ENCODE data around the gene SLC28A3. TPM values are rescaled to one million over a fixed set of nuclear protein-coding genes. Genes with fewer than 3 reads are reported as not detected.
A peak's percentile ranks its signal among the peaks of the same experiment; 100 is the strongest.

The SLC28A3 gene
- total RNA-seq, 1 experiment from 2014 or later: not detected

GRCh38 chr9:84271531-84271900, 69.0 kb downstream of the SLC28A3 start:
- H3K4me1 ChIP-seq (ENCODE audit: insufficient read depth, low read length, poor library complexity, severe bottlenecking): no peaks in the 10 kb centered on the region
- TF ChIP-seq CTCF (conservative IDR thresholded peaks at IDR 0.05; ENCODE audit: low read depth, low read length) (no peak), EZH2 (IDR thresholded peaks at IDR 0.05; ENCODE audit: borderline replicate concordance, low read depth, low read length, poor library complexity, severe bottlenecking) (no peak)
- peak; percentile 33 for DNase-seq (ENCODE audit: low spot score)
- intact Hi-C loops (cut with micrococcal nuclease; ENCODE audit: unreplicated experiment): no loop called here
- no peak overlapping the region for H3K27ac ChIP-seq (ENCODE audit: low read depth, low read length, poor library complexity, severe bottlenecking)
- ChIA-PET POLR2A (ENCODE audit: low non-redundant PET) (no interaction called here), CTCF (interaction anchor here (0.7 kb wide), 1 partner anchor 350 kb away, joined by 3 read pairs; the partner anchor contains the start of gene KIF27)
- H3K36me3 ChIP-seq (ENCODE audit: insufficient read depth, low read length, poor library complexity, severe bottlenecking): no peaks in the 10 kb centered on the region
- H3K4me3 ChIP-seq (ENCODE audit: low read depth, low read length, poor library complexity, severe bottlenecking): no peak overlapping the region
- peaks cover 16% of the 10 kb centered on the region for H3K27me3 ChIP-seq (replicated peaks; ENCODE audit: insufficient read depth, low read depth, low read length, poor library complexity)
- no TSS peak for BruUV-seq (replicated peaks)
- no peaks in the 10 kb centered on the region for H3K9me3 ChIP-seq (ENCODE audit: low read depth, low read length, poor library complexity, severe bottlenecking)

GRCh38 chr9:84270847-84271530, 69.6 kb downstream of the SLC28A3 start:
- CTCF ChIA-PET: interaction anchor here (0.7 kb wide), 1 partner anchor 350 kb away, joined by 3 read pairs; the partner anchor contains the start of gene KIF27
- DNase-seq (ENCODE audit: low spot score): no peak
- TF ChIP-seq CTCF (conservative IDR thresholded peaks at IDR 0.05; ENCODE audit: low read depth, low read length): no peak
- no peak for TF ChIP-seq EZH2 (IDR thresholded peaks at IDR 0.05; ENCODE audit: borderline replicate concordance, low read depth, low read length, poor library complexity, severe bottlenecking)
- Histone ChIP-seq H3K36me3 (ENCODE audit: insufficient read depth, low read length, poor library complexity, severe bottlenecking) (no peaks in the 10 kb centered on the region), H3K27me3 (replicated peaks; ENCODE audit: insufficient read depth, low read depth, low read length, poor library complexity) (peaks cover 16% of the 10 kb centered on the region), H3K9me3 (ENCODE audit: low read depth, low read length, poor library complexity, severe bottlenecking) (no peaks in the 10 kb centered on the region), H3K27ac (ENCODE audit: low read depth, low read length, poor library complexity, severe bottlenecking) (no peak overlapping the region), H3K4me3 (ENCODE audit: low read depth, low read length, poor library complexity, severe bottlenecking) (no peak overlapping the region), H3K4me1 (ENCODE audit: insufficient read depth, low read length, poor library complexity, severe bottlenecking) (no peaks in the 10 kb centered on the region)
- no TSS peak for BruUV-seq (replicated peaks)
- POLR2A ChIA-PET (ENCODE audit: low non-redundant PET): no interaction called here
- intact Hi-C loops (cut with micrococcal nuclease; ENCODE audit: unreplicated experiment): no loop called here

- DNase-seq (ENCODE audit: low spot score): no peak
- no peak for TF ChIP-seq CTCF (conservative IDR thresholded peaks at IDR 0.05; ENCODE audit: low read depth, low read length)
- Histone ChIP-seq H3K4me3 (ENCODE audit: low read depth, low read length, poor library complexity, severe bottlenecking) (no peak overlapping the region), H3K27ac (ENCODE audit: low read depth, low read length, poor library complexity, severe bottlenecking) (no peak overlapping the region), H3K4me1 (ENCODE audit: insufficient read depth, low read length, poor library complexity, severe bottlenecking) (no peaks in the 10 kb centered on the region), H3K27me3 (replicated peaks; ENCODE audit: insufficient read depth, low read depth, low read length, poor library complexity) (no peaks in the 10 kb centered on the region), H3K36me3 (ENCODE audit: insufficient read depth, low read length, poor library complexity, severe bottlenecking) (no peaks in the 10 kb centered on the region), H3K9me3 (ENCODE audit: low read depth, low read length, poor library complexity, severe bottlenecking) (no peaks in the 10 kb centered on the region)
- CTCF ChIA-PET: no interaction called here
- intact Hi-C loops (cut with micrococcal nuclease; ENCODE audit: unreplicated experiment): no loop called here
- BruUV-seq (replicated peaks): no TSS peak
- POLR2A ChIA-PET (ENCODE audit: low non-redundant PET): no interaction called here
Measured at GRCh38 chr9:84266087-84266561, 74.4 kb downstream of the SLC28A3 start.
